ENCODE data around the gene C19orf44.

GRCh38 chr19:16532440-16533234, 36.4 kb downstream of the C19orf44 start:
- no peak for TF ChIP-seq CTCF (IDR thresholded peaks at IDR 0.05)
- TF ChIP-seq POLR2A (IDR thresholded peaks at IDR 0.05): no peak

Measured in body of pancreas (tissue), 4 donors.